HL-60 (cell line): ENCODE data around the gene CHN2.

Experiments used
- DNase-seq, 2 experiments: peaks; one replicate each; pipeline ENCODE4 v3.0.0-alpha.2; 2010 to 2020; ENCODE audit warnings: low read depth in 1 of 2, low spot score in 1 of 2
- H3K27ac ChIP-seq: fragments of 250-450 bp; sonication (Bioruptor Pico); replicated peaks from 2 replicates; pipeline ENCODE4 v1.5.1; 2020; ENCODE audit warnings: mild to moderate bottlenecking, moderate library complexity
- H3K27me3 ChIP-seq: fragments of 250-450 bp; sonication (Bioruptor Pico); 2 replicates; pipeline ENCODE4 v1.5.1; 2021; ENCODE audit warnings: mild to moderate bottlenecking, moderate library complexity; ENCODE audit not compliant: insufficient read depth, poor library complexity, severe bottlenecking
- H3K4me3 ChIP-seq: replicated peaks from 2 replicates; pipeline ENCODE4 v1.5.1; 2011; ENCODE audit warnings: mild to moderate bottlenecking, control low read depth, low read length; ENCODE audit not compliant: insufficient read depth
- CTCF ChIP-seq: IDR thresholded peaks from one replicate; pipeline ENCODE4 v1.5.1; 2011; ENCODE audit warnings: low read length, control low read depth, inconsistent platforms; ENCODE audit not compliant: insufficient read depth
- GABPA ChIP-seq: IDR thresholded peaks from 2 replicates; pipeline ENCODE4 v1.6.1; 2012; ENCODE audit warnings: low read depth
- POLR2AphosphoS5 ChIP-seq: IDR thresholded peaks from 2 replicates; pipeline ENCODE4 v1.6.1; 2012; ENCODE audit warnings: low read depth
- REST ChIP-seq: IDR thresholded peaks from 2 replicates; pipeline ENCODE4 v1.6.1; 2012; ENCODE audit warnings: low read depth; ENCODE audit not compliant: insufficient replicate concordance
- SPI1 ChIP-seq: IDR thresholded peaks from 2 replicates; pipeline ENCODE4 v1.6.1; 2012; ENCODE audit warnings: low read depth, mild to moderate bottlenecking, borderline replicate concordance

Gene CHN2

GRCh38 chr7:29146888-29147609 lies 47.5 kb upstream of the CHN2 start:
- Histone ChIP-seq H3K4me3 (no peak overlapping the region; the same call in 1 of the 2 replicates), H3K27ac (no peak overlapping the region), H3K27me3 (peaks cover 34% of the 10 kb centered on the region)
- no peak for DNase-seq
- no peak for TF ChIP-seq POLR2AphosphoS5

- no peak for TF ChIP-seq GABPA
- no peak for TF ChIP-seq SPI1
- TF ChIP-seq CTCF = no peak
- no peak for TF ChIP-seq POLR2AphosphoS5
- TF ChIP-seq REST = no peak
- H3K27me3 ChIP-seq = peaks cover 34% of the 10 kb centered on the region
- H3K4me3 ChIP-seq = no peak overlapping the region
- H3K27ac ChIP-seq = no peak overlapping the region
- DNase-seq = no peak
These were observed 46.8 kb upstream of the CHN2 start for GRCh38 chr7:29147821-29148220.

- H3K27ac ChIP-seq = no peak overlapping the region
- H3K27me3 ChIP-seq = peaks cover 34% of the 10 kb centered on the region
- TF ChIP-seq POLR2AphosphoS5 (no peak), REST (no peak), SPI1 (no peak), GABPA (no peak), CTCF (no peak)
- no peak for DNase-seq
- H3K4me3 ChIP-seq = no peak overlapping the region
These were observed 45.5 kb upstream of the CHN2 start for GRCh38 chr7:29149036-29149435.

GRCh38 chr7:29150856-29151255 lies 43.7 kb upstream of the CHN2 start:
- no peak for DNase-seq
- TF ChIP-seq CTCF (no peak), REST (no peak), GABPA (no peak), SPI1 (no peak)
- peaks cover 23% of the 10 kb centered on the region for H3K27me3 ChIP-seq
- H3K27ac ChIP-seq = no peak overlapping the region
- H3K4me3 ChIP-seq = no peak overlapping the region
